HepG2 (cell line): Measurements from ENCODE around the gene RNPEPL1. TPM values are rescaled to one million over a fixed set of nuclear protein-coding genes. Genes with fewer than 3 reads are reported as not detected.

Source experiments
- ATAC-seq: fragments of 200-7000 bp; cut with Tn5 transposase; 3 replicates; pipeline ENCODE4 v1.9.1; 2020; ENCODE audit warnings: mild to moderate bottlenecking, moderate library complexity
- BruUV-seq: library from RNA; stranded (reverse); fragments of 400-500 nt; replicated peaks from 2 replicates; lab custom pipeline; 2021; lab: Mats Ljungman, UMichigan
- CTCF ChIA-PET: fragments of 300-600 bp; formaldehyde crosslinking; extraction: SDS; loops from one replicate; lab custom pipeline; 2021; ENCODE audit warnings: low total read pairs, inconsistent platforms, low intra/inter-chr PET ratio; lab: Yijun Ruan, JAX
- POLR2A ChIA-PET: fragments of 350-600 bp; sonication (Branson Sonifier 250); formaldehyde crosslinking; loops from one replicate; lab custom pipeline; 2020; ENCODE audit warnings: antibody characterized with exemption, inconsistent platforms; lab: Yijun Ruan, JAX
- DNase-seq: peaks from one replicate; pipeline ENCODE4 v3.0.0-alpha.2; 2015; ENCODE audit warnings: low spot score
- FAIRE-seq: peaks from 3 replicates; lab custom pipeline; 2011; peaks lifted over from hg19 to GRCh38; lab: Jason Lieb, UNC
- H2AFZ ChIP-seq: one replicate; pipeline ENCODE4 v1.6.1; 2011; ENCODE audit warnings: low read length, inconsistent platforms
- H3K27ac ChIP-seq: fragments of 300-600 bp; 3 replicates; pipeline ENCODE4 v1.8.0; 2011; ENCODE audit warnings: mixed run types, mild to moderate bottlenecking, mixed read lengths, low read length, inconsistent platforms; ENCODE audit not compliant: insufficient read depth; ENCODE audit errors: extremely low read length
- H3K27me3 ChIP-seq, 2 experiments: fragments of 200-600 bp in 1 of 2; 2 replicates in 1 of 2; 3 replicates in 1 of 2; pipeline versions ENCODE4 v1.6.0 to v1.8.0; 2011; ENCODE audit warnings: low read length in 2 of 2, mild to moderate bottlenecking in 2 of 2, moderate library complexity in 2 of 2, inconsistent platforms in 1 of 2; ENCODE audit not compliant: insufficient read depth in 2 of 2, control insufficient read depth in 1 of 2
- H3K36me3 ChIP-seq, 2 experiments: fragments of 200-600 bp in 1 of 2; replicated peaks in 1 of 2; 2 replicates in 1 of 2; 3 replicates in 1 of 2; pipeline versions ENCODE4 v1.5.1 to v1.8.0; 2011; ENCODE audit warnings: low read length in 2 of 2, inconsistent platforms in 1 of 2; ENCODE audit not compliant: insufficient read depth in 2 of 2, control insufficient read depth in 1 of 2
- H3K4me1 ChIP-seq: 2 replicates; pipeline ENCODE4 v1.5.1; 2012; ENCODE audit warnings: low read length, inconsistent platforms; ENCODE audit not compliant: insufficient read depth
- H3K4me2 ChIP-seq: 2 replicates; pipeline ENCODE4 v1.6.0; 2011; ENCODE audit warnings: low read depth, low read length, inconsistent platforms
- H3K4me3 ChIP-seq, 3 experiments: fragments of 200-600 bp in 1 of 3; sonication (generic), shearing (Covaris generic) in 1 of 3; replicated peaks in 1 of 3; 2 replicates each; pipeline ENCODE4 v1.5.1; 2011 to 2016; ENCODE audit warnings: low read length in 3 of 3, inconsistent platforms in 2 of 3, low read depth in 2 of 3, mild to moderate bottlenecking in 2 of 3, control low read depth in 1 of 3, mixed read lengths in 1 of 3; ENCODE audit not compliant: insufficient read depth in 1 of 3
- H3K79me2 ChIP-seq: one replicate; pipeline ENCODE4 v1.6.1; 2011; ENCODE audit warnings: low read length, inconsistent platforms; ENCODE audit not compliant: insufficient read depth
- H3K9ac ChIP-seq: 2 replicates; pipeline ENCODE4 v1.6.0; 2011; ENCODE audit warnings: mild to moderate bottlenecking, low read depth, low read length, inconsistent platforms; ENCODE audit not compliant: insufficient read depth
- H3K9me3 ChIP-seq: 2 replicates; pipeline ENCODE4 v1.5.1; 2012; ENCODE audit warnings: mild to moderate bottlenecking, low read length
- H4K20me1 ChIP-seq: 2 replicates; pipeline ENCODE4 v1.6.0; 2011; ENCODE audit warnings: inconsistent platforms, mild to moderate bottlenecking, low read length, moderate library complexity; ENCODE audit not compliant: insufficient read depth
- ATF6 ChIP-seq: sonication (generic); formaldehyde crosslinking; conservative IDR thresholded peaks from 2 replicates; pipeline ENCODE4 v1.4.0; 2020; ENCODE audit warnings: missing genetic modification reagents
- CHCHD3 ChIP-seq: sonication (generic); formaldehyde crosslinking; IDR thresholded peaks from 2 replicates; pipeline ENCODE4 v1.8.0; 2022; ENCODE audit warnings: mild to moderate bottlenecking, missing genetic modification reagents, moderate library complexity
- KDM5A ChIP-seq: fragments of 200-600 bp; sonication (generic); IDR thresholded peaks from 2 replicates; pipeline ENCODE4 v1.7.0; 2018; ENCODE audit warnings: antibody characterized with exemption, mild to moderate bottlenecking, low read length, borderline replicate concordance
- NAIF1 ChIP-seq: sonication (generic); formaldehyde crosslinking; IDR thresholded peaks from 2 replicates; pipeline ENCODE4 v1.5.0; 2020; ENCODE audit warnings: mild to moderate bottlenecking, missing genetic modification reagents, borderline replicate concordance
- NFYC ChIP-seq: IDR thresholded peaks from 2 replicates; pipeline ENCODE4 v1.6.1; 2016; ENCODE audit warnings: missing genetic modification reagents, missing compliant biosample characterization
- XRCC5 ChIP-seq: fragments of 200-400 bp; formaldehyde crosslinking; optimal IDR thresholded peaks from 2 replicates; pipeline ENCODE3; 2017; ENCODE audit warnings: mild to moderate bottlenecking, low read length
- ZNF501 ChIP-seq: sonication (generic); formaldehyde crosslinking; IDR thresholded peaks from 2 replicates; pipeline ENCODE4 v1.5.1; 2020; ENCODE audit warnings: mild to moderate bottlenecking, moderate library complexity, missing genetic modification reagents
- ZNF747 ChIP-seq: sonication (generic); formaldehyde crosslinking; IDR thresholded peaks from 2 replicates; pipeline ENCODE4 v1.8.1; 2023; ENCODE audit warnings: missing genetic modification reagents, mild to moderate bottlenecking, borderline replicate concordance
- ZSCAN31 ChIP-seq: sonication (generic); formaldehyde crosslinking; IDR thresholded peaks from 2 replicates; pipeline ENCODE4 v1.5.0; 2020; ENCODE audit warnings: low read depth, mild to moderate bottlenecking, missing genetic modification reagents
- WGBS: methylation state at CpG from one replicate; pipeline ENCODE4 v1.1.6; 2017; ENCODE audit warnings: low lambda C conversion rate; 5-methylcytosine and 5-hydroxymethylcytosine counted together
- in situ Hi-C: cut with HindIII; loops from 2 replicates; pipeline ENCODE4 v1.10.0; 2017; ENCODE audit warnings: low pct_unique_long_range_greater_than_20kb; ENCODE audit not compliant: extremely low pct_ligation_motif_present
- intact Hi-C: fragments of 100-400 bp; cut with micrococcal nuclease; formaldehyde crosslinking; loops from one replicate; pipeline ENCODE4 v1.10.0; 2022; ENCODE audit not compliant: unreplicated experiment
- polyA plus RNA-seq, 8 experiments: library from polyadenylated mRNA; depleted of rRNA in 3 of 8; stranded (reverse) in 7 of 8; unstranded in 1 of 8; fragments of >200 nt; fragmentation: Illumina TruSeq in 4 of 8; extraction: Trizol in 4 of 8; gene quantifications; 2 replicates each; pipeline versions ENCODE4 v1.2.1 to v1.2.3, GENCODE V29; 2011 to 2016; ENCODE audit warnings: low read depth in 4 of 8, missing spikeins in 1 of 8, mixed read lengths in 1 of 8; ENCODE audit not compliant: insufficient read depth in 1 of 8
- total RNA-seq, 5 experiments: library from RNA; depleted of rRNA; stranded (reverse); fragments of >200 nt; fragmentation: Illumina TruSeq; extraction: Trizol; gene quantifications; 2 replicates each; pipeline ENCODE4 v1.2.3, GENCODE V29; 2016; ENCODE audit warnings: low read depth in 1 of 5

Gene RNPEPL1
- total and polyA plus RNA-seq, 2 of the 13 experiments (the other 11 are each of a cell fraction or from before 2014, with no cell fraction given), result 13.0 to 18.0 TPM

GRCh38 chr2:240593026-240593702 is 24.9 kb downstream of the RNPEPL1 start:
- CTCF ChIA-PET, result no interaction called here

More at GRCh38 chr2:240593026-240593702, 24.9 kb downstream of the RNPEPL1 start:
- H3K4me2 ChIP-seq, result no peak overlapping the region
- no peaks in the 10 kb centered on the region for H3K9me3 ChIP-seq
- no peak overlapping the region for H3K27ac ChIP-seq
- H4K20me1 ChIP-seq, result no peaks in the 10 kb centered on the region
- H3K79me2 ChIP-seq, result peaks cover 20% of the 10 kb centered on the region
- H3K4me3 ChIP-seq, result no peak overlapping the region
- TF ChIP-seq KDM5A, result no peak
- no peak for TF ChIP-seq ZNF501 (CRISPR knock-in tag)
- no peak for TF ChIP-seq ATF6 (CRISPR knock-in tag)
- TF ChIP-seq NAIF1 (CRISPR knock-in tag), result no peak
- no peak for TF ChIP-seq XRCC5
- TF ChIP-seq ZSCAN31 (CRISPR knock-in tag), result no peak
- TF ChIP-seq NFYC (CRISPR knock-in tag), result no peak
- TF ChIP-seq ZNF747, result no peak
- TF ChIP-seq CHCHD3, result no peak
- TF ChIP-seq, all 625 proteins: peak for 0
- ATAC-seq (no peak), FAIRE-seq (no peak), DNase-seq (no peak)
- Histone ChIP-seq H3K9ac (no peak overlapping the region), H2AFZ (no peak overlapping the region), H3K27me3 (no peaks in the 10 kb centered on the region), H3K4me1 (peaks cover 42% of the 10 kb centered on the region), H3K36me3 (peaks cover 25 to 40% of the 10 kb centered on the region in 2 experiments)
- intact Hi-C loops, result no loop called here
- POLR2A ChIA-PET, result no interaction called here
- no TSS peak for BruUV-seq
- in situ Hi-C loops, result no loop called here
- WGBS, result 96% methylated on average over 11 of the region's 20 CpGs
